ENCODE measurements around the gene RIC8B.
A peak's percentile ranks its signal among the peaks of the same experiment; 100 is the strongest.

Gene RIC8B

DNA sequence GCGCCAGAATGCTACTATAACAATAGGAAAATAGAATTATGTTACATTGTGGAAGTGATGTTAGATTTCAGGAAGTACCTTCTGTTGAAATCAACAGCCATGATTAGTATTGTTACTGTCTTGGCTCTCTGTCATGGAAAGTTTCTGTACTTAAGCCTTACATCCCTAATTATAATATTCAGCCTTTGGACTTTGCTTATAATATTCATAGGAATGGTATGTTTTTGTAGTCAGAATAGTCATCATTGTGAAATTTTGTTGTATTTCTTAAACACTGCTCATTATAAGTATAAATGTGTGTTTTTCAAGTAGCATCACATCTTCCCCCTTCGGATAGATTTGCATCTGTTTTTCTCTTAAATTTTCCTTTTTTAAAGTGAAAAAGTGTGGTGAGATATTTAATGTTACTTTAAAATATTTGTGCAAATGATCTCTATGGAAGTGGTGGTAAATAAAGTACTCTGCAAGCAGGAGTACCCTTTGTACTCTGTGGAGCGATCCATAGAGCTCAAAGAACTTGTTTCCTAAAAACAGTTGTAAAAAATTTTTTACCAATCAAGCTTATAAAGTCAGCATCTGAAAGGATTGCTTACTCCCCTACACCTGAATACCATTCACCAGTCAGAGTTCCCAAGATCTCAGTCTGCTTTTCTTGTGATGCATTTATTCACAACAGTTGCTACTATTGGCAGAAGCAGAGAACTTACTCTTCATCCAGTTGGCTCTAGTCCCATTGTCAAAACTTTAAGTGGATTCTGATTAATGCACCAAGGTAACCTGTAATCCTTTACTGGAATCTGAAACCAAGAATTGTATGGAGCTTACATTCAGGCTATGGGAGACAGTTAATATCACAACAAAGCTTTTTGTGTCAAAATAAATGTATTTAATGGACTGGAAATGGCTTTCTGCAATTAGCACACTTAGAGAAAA is 87.8 kb downstream of the RIC8B start:
- DNase-seq (ENCODE audit: insufficient read length, low spot score) (no peak), FAIRE-seq (no peak)
- no peak for TF ChIP-seq POU2F2 (IDR thresholded peaks at IDR 0.05; ENCODE audit: low read depth, low read length)
- no peak for TF ChIP-seq POLR2A (IDR thresholded peaks at IDR 0.05; ENCODE audit: low read depth, low read length)

DNA sequence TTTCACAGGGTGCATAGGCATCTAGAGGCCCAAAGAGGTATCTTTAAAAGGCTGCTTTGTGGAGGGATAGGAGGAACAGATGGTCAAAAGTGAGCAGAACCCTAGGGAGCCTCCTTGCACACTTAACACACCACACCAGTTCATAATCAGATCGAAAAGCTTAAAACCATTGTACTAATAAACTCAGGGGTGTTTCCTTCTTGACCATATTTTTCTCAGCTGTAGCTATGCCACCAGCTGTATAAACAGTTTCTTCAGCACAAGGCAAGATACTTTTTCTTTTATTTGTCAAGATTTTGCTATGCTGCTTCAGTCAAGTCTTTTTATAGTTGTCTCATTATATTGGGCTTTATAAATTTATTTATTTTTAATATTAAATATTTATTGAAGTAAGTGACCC is 88.7 kb downstream of the RIC8B start:
- TF ChIP-seq POU2F2 (IDR thresholded peaks at IDR 0.05; ENCODE audit: low read depth, low read length), result no peak
- no peak for TF ChIP-seq POLR2AphosphoS5 (IDR thresholded peaks at IDR 0.05; ENCODE audit: low read depth, low read length)
- TF ChIP-seq TAF1 (IDR thresholded peaks at IDR 0.05; ENCODE audit: low read depth, low read length), result no peak
- no peak for TF ChIP-seq PAX5 (IDR thresholded peaks at IDR 0.05; ENCODE audit: insufficient read depth, low read length, severe bottlenecking)
- TF ChIP-seq POLR2A (IDR thresholded peaks at IDR 0.05; ENCODE audit: low read depth, low read length), result no peak
- FAIRE-seq, result no peak

DNA sequence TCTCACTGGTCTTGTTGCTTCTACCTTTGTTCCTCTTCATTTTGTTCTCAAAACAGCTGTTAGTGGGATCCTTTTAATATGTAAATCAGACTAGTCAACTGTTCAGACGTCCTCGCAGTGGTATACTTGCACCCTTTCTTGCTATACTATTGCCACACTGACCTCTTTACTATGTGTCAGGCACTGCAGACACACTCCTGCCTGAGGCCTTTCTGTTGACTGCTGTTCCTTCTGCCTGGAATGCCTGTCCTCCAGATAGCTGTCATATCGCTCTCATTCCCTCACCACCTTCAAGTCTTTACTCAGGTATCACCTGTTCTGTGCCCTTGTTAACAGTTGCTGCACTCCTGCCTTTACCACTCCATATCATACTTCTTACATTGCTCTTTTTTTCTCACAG is 91.2 kb downstream of the RIC8B start:
- TF ChIP-seq POLR2AphosphoS5 (IDR thresholded peaks at IDR 0.05; ENCODE audit: low read depth, low read length), result no peak
- no peak for TF ChIP-seq POU2F2 (IDR thresholded peaks at IDR 0.05; ENCODE audit: low read depth, low read length)
- no peak for TF ChIP-seq TAF1 (IDR thresholded peaks at IDR 0.05; ENCODE audit: low read depth, low read length)
- TF ChIP-seq POLR2A (IDR thresholded peaks at IDR 0.05; ENCODE audit: low read depth, low read length), result no peak
- TF ChIP-seq SPI1 (IDR thresholded peaks at IDR 0.05; ENCODE audit: low read depth, low read length), result no peak
- TF ChIP-seq PAX5 (IDR thresholded peaks at IDR 0.05; ENCODE audit: insufficient read depth, low read length, severe bottlenecking), result no peak
- FAIRE-seq, result peak; percentile 47

More for the DNA sequence above, 88.7 kb downstream of the RIC8B start:
- no peak for DNase-seq (ENCODE audit: insufficient read length, low spot score)

DNA sequence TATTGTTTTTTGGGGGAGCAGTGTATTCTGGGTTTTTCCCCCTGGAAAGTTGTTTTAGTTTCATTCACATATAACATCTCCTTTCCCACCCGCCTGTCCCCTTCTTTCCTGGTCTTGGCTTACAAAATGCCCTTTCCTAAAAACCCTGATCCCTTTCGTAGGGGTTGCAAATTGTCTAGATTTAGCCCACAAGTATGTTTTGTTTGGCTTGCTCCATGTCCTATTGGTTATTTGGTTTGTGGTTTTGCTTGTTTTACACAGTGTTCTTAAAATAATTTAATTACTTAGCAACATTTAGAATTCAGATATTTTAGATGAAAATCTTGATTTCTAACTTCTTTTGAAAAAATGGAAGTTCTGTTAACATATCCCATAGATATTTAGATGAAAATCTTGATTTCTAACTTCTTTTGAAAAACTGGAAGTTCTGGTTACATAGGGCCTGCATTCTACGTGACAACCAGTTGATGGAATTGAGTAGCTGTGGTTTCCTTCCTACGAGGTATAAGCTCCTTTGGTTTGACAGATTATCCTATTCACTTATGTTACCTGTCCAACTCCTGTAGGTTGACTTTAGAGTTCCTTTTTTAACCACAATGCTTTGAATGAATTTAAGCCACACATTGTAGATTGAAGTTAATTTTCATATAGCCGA is 92.1 kb downstream of the RIC8B start:
- TF ChIP-seq POLR2A (IDR thresholded peaks at IDR 0.05; ENCODE audit: low read depth, low read length), result no peak
- no peak for TF ChIP-seq SPI1 (IDR thresholded peaks at IDR 0.05; ENCODE audit: low read depth, low read length)
- TF ChIP-seq TAF1 (IDR thresholded peaks at IDR 0.05; ENCODE audit: low read depth, low read length), result no peak
- TF ChIP-seq POLR2AphosphoS5 (IDR thresholded peaks at IDR 0.05; ENCODE audit: low read depth, low read length), result no peak
- TF ChIP-seq POU2F2 (IDR thresholded peaks at IDR 0.05; ENCODE audit: low read depth, low read length), result no peak
- no peak for TF ChIP-seq PAX5 (IDR thresholded peaks at IDR 0.05; ENCODE audit: insufficient read depth, low read length, severe bottlenecking)
- no peak for DNase-seq (ENCODE audit: insufficient read length, low spot score)
- no peak for FAIRE-seq

More for the DNA sequence above, 91.2 kb downstream of the RIC8B start:
- DNase-seq (ENCODE audit: insufficient read length, low spot score), result no peak

DNA sequence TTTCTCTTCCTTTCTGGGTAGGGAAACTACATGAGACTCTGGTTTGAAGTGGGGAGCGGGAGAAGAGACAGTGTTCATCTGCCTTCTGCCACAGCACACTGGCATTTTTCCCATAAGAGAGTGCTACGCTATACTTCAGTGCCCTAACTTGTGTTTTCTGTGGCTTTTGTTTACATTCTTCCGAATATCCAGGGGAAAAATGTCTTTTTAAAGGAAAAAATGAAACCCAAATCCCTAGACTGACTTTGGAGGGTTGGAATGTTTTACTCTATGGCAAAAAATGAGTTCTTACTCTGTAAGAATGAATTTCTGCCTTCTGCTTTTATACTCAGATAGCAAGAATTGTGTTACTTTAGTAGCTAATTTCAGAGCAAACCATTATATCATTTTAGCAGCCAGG is 93.2 kb downstream of the RIC8B start:
- FAIRE-seq, result no peak
- TF ChIP-seq POU2F2 (IDR thresholded peaks at IDR 0.05; ENCODE audit: low read depth, low read length), result no peak
- TF ChIP-seq PAX5 (IDR thresholded peaks at IDR 0.05; ENCODE audit: insufficient read depth, low read length, severe bottlenecking), result no peak
- no peak for TF ChIP-seq TAF1 (IDR thresholded peaks at IDR 0.05; ENCODE audit: low read depth, low read length)
- no peak for TF ChIP-seq POLR2AphosphoS5 (IDR thresholded peaks at IDR 0.05; ENCODE audit: low read depth, low read length)
- no peak for TF ChIP-seq SPI1 (IDR thresholded peaks at IDR 0.05; ENCODE audit: low read depth, low read length)
- no peak for TF ChIP-seq POLR2A (IDR thresholded peaks at IDR 0.05; ENCODE audit: low read depth, low read length)
- no peak for DNase-seq (ENCODE audit: insufficient read length, low spot score)

DNA sequence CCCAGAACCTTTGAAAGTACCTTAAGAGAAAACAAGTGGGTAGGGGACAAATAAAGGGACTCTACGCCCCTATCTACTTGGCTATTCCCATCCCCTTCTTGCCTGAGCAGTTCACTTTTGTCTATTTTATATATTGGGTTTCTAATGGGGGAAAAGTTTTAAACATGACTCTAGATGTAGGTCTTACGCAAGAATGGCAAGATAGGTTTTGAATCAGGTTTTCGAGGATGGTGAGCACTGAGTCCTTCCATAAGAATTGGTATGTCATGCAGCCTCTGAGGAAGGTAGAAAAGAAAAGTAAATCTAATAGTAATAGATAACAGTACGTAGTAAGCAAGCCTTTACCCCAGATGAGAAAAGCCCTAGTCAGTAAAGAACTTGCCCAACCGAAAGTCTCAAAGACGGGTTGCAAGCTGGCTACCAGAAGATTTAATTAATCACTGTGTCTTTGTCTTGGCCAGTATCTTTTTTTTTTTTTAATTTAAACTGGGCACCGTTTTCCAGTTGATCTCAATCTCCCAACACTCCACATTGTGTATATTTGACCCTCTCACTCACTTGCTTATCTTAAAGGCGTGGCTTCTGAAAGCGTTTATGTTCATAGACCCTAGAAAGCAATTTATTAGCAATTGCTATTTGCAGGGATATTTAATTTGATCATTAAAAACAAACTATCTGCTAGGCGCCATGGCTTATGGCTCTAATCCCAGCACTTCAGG is 94.7 kb downstream of the RIC8B start:
- TF ChIP-seq SPI1 (IDR thresholded peaks at IDR 0.05; ENCODE audit: low read depth, low read length) (no peak), PAX5 (IDR thresholded peaks at IDR 0.05; ENCODE audit: insufficient read depth, low read length, severe bottlenecking) (no peak), TAF1 (IDR thresholded peaks at IDR 0.05; ENCODE audit: low read depth, low read length) (no peak), POLR2AphosphoS5 (IDR thresholded peaks at IDR 0.05; ENCODE audit: low read depth, low read length) (no peak), POU2F2 (IDR thresholded peaks at IDR 0.05; ENCODE audit: low read depth, low read length) (no peak), POLR2A (IDR thresholded peaks at IDR 0.05; ENCODE audit: low read depth, low read length) (no peak)
- DNase-seq (ENCODE audit: insufficient read length, low spot score), result no peak
- no peak for FAIRE-seq

DNA sequence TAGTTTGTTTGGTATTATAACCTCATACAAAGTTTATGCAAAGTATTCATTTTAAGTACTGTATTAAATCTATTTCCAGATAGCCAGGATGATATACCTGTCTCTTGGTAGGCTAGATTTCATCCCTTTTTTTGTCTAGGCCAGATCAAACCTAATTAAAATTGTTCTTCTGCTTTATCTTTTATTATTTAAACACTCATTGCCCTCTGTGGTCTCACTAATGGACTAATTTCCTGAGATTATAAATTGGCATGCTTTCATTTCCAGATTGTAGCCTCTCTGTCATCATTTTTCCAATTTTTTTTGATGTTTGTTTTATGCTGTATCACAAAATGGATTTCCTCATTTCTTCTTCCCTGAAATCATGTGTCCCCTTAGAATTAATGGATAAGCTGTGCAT is 95.6 kb downstream of the RIC8B start:
- DNase-seq (ENCODE audit: insufficient read length, low spot score) (no peak), FAIRE-seq (no peak)
- TF ChIP-seq SPI1 (IDR thresholded peaks at IDR 0.05; ENCODE audit: low read depth, low read length) (no peak), PAX5 (IDR thresholded peaks at IDR 0.05; ENCODE audit: insufficient read depth, low read length, severe bottlenecking) (no peak), TAF1 (IDR thresholded peaks at IDR 0.05; ENCODE audit: low read depth, low read length) (no peak), POLR2AphosphoS5 (IDR thresholded peaks at IDR 0.05; ENCODE audit: low read depth, low read length) (no peak), POU2F2 (IDR thresholded peaks at IDR 0.05; ENCODE audit: low read depth, low read length) (no peak), POLR2A (IDR thresholded peaks at IDR 0.05; ENCODE audit: low read depth, low read length) (no peak)

DNA sequence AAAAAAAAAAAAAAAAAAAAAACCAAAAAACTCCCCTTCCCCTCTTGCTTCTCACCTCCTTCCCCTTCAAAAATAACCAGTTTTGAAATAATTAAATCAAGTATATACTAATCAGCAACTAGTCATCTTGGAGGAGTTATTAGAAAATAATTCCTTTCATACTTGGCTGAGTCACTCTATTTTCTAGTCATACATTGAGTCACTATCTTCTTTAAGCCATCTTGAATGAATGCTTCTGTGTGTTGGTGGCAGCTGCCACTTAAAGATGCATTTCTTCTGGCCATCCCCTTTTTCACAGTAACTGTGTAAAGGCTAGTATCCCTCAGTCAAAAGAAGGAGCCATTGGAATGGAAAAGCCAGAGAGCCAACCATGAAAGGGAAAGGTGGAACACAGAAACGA is 97.0 kb downstream of the RIC8B start:
- FAIRE-seq, result no peak
- no peak for DNase-seq (ENCODE audit: insufficient read length, low spot score)

DNA sequence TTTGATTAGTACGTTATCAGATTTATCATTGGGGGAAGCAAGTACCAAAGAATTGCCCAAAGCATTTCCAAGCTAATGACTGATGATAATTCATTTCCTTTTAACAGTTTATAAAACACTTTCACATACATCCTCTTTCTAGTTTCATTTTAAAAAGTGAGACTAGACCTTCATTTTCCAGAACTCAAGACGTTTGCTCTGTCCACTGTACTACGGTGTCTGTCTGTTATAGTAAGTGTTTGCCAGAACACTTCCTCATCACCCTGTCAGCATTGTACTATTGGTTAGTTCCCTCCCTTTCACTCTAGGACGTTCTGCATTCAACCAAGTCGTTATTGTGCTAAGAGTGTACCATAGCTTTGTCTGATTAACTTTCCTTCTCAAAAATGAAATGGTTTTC is 99.5 kb downstream of the RIC8B start:
- DNase-seq (ENCODE audit: insufficient read length, low spot score) (no peak), FAIRE-seq (peak; percentile 56)
- TF ChIP-seq TAF1 (IDR thresholded peaks at IDR 0.05; ENCODE audit: low read depth, low read length), result no peak
- TF ChIP-seq PAX5 (IDR thresholded peaks at IDR 0.05; ENCODE audit: insufficient read depth, low read length, severe bottlenecking), result no peak
- TF ChIP-seq SPI1 (IDR thresholded peaks at IDR 0.05; ENCODE audit: low read depth, low read length), result no peak
- TF ChIP-seq POU2F2 (IDR thresholded peaks at IDR 0.05; ENCODE audit: low read depth, low read length), result no peak
- TF ChIP-seq POLR2AphosphoS5 (IDR thresholded peaks at IDR 0.05; ENCODE audit: low read depth, low read length), result no peak
- no peak for TF ChIP-seq POLR2A (IDR thresholded peaks at IDR 0.05; ENCODE audit: low read depth, low read length)

More for the DNA sequence above, 97.0 kb downstream of the RIC8B start:
- TF ChIP-seq TAF1 (IDR thresholded peaks at IDR 0.05; ENCODE audit: low read depth, low read length) (no peak), POLR2A (IDR thresholded peaks at IDR 0.05; ENCODE audit: low read depth, low read length) (no peak), POU2F2 (IDR thresholded peaks at IDR 0.05; ENCODE audit: low read depth, low read length) (no peak), PAX5 (IDR thresholded peaks at IDR 0.05; ENCODE audit: insufficient read depth, low read length, severe bottlenecking) (no peak), POLR2AphosphoS5 (IDR thresholded peaks at IDR 0.05; ENCODE audit: low read depth, low read length) (no peak), SPI1 (IDR thresholded peaks at IDR 0.05; ENCODE audit: low read depth, low read length) (no peak)
